Right atrium auricular region (tissue), 2 donors: ENCODE data around the gene IVNS1ABP. TPM values are rescaled to one million over a fixed set of nuclear protein-coding genes. Genes with fewer than 3 reads are reported as not detected.
"Not testable (repeated sequence)": the region's sequence is repeated elsewhere in the genome, so short reads cannot be mapped to it uniquely, and the experiment has no call there.

Experiments used
- DNase-seq: peaks from one replicate; pipeline ENCODE4 v3.0.0-alpha.2; 2019; ENCODE audit warnings: low spot score
- H3K27ac ChIP-seq, 2 donors: fragments of 200-600 bp; sonication (generic); 1 replicate in 1 of 2; 2 replicates in 1 of 2; pipeline ENCODE4 v1.5.1; 2016 to 2019
- H3K27me3 ChIP-seq, 2 donors: fragments of 200-600 bp; sonication (generic); one replicate each; pipeline versions ENCODE4 v1.5.1 to v1.6.0; 2017 to 2019
- H3K36me3 ChIP-seq: fragments of 200-600 bp; sonication (generic); one replicate; pipeline ENCODE4 v1.5.1; 2016
- H3K4me1 ChIP-seq, 2 donors: fragments of 200-600 bp; sonication (generic); one replicate each; pipeline versions ENCODE4 v1.5.1 to v1.6.0; 2017 to 2019
- H3K4me3 ChIP-seq, 2 donors: fragments of 200-600 bp; sonication (generic); 1 replicate in 1 of 2; 2 replicates in 1 of 2; pipeline ENCODE4 v1.5.1; 2017 to 2019; ENCODE audit warnings: mild to moderate bottlenecking in 1 of 2, moderate library complexity in 1 of 2
- H3K9me3 ChIP-seq, 2 donors: fragments of 200-600 bp; sonication (generic); one replicate each; pipeline ENCODE4 v1.5.1; 2019
- total RNA-seq, 2 donors: library from RNA; depleted of rRNA; stranded (reverse); fragments of >200 nt; gene quantifications; one replicate each; pipeline ENCODE4 v1.1.0, GENCODE V29; 2016
- TF ChIP-seq, protein P1 (sequence below), 2 donors: fragments of 200-600 bp; sonication (generic); IDR thresholded peaks; one replicate each; pipeline ENCODE4 v1.5.1; 2019; ENCODE audit warnings: antibody characterized with exemption in 2 of 2

Gene IVNS1ABP
- total RNA-seq, 2 donors from 2014 or later = 20.6 to 21.3 TPM

DNA sequence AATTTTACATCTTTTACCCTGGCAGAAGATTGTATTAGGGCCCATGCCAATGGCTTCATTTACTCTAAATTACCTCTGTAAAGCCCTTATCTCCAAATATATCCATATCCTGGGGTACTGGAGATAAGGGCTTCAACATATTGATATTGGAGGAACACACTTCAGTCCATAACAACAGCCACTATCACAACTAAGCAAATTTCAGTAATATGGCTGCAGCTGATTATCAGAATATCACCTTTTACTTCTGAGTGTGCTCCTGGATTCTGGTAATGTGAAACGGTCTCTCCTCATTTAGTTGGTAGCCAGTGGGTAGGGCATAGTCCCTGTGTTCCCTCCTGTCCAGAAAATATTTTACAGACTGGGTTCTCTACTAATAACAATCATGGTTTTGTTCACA lies 53.3 kb downstream of the IVNS1ABP start:
- TF ChIP-seq, protein P1, sequence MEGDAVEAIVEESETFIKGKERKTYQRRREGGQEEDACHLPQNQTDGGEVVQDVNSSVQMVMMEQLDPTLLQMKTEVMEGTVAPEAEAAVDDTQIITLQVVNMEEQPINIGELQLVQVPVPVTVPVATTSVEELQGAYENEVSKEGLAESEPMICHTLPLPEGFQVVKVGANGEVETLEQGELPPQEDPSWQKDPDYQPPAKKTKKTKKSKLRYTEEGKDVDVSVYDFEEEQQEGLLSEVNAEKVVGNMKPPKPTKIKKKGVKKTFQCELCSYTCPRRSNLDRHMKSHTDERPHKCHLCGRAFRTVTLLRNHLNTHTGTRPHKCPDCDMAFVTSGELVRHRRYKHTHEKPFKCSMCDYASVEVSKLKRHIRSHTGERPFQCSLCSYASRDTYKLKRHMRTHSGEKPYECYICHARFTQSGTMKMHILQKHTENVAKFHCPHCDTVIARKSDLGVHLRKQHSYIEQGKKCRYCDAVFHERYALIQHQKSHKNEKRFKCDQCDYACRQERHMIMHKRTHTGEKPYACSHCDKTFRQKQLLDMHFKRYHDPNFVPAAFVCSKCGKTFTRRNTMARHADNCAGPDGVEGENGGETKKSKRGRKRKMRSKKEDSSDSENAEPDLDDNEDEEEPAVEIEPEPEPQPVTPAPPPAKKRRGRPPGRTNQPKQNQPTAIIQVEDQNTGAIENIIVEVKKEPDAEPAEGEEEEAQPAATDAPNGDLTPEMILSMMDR (IDR thresholded peaks at IDR 0.05) = no peak
- H3K9me3 ChIP-seq = no peaks in the 10 kb centered on the region
- no peaks in the 10 kb centered on the region for H3K27me3 ChIP-seq
- H3K4me1 ChIP-seq = no peaks in the 10 kb centered on the region
- H3K4me3 ChIP-seq = no peak overlapping the region
- no peak for DNase-seq
- H3K36me3 ChIP-seq = no peaks in the 10 kb centered on the region
- no peak overlapping the region for H3K27ac ChIP-seq

DNA sequence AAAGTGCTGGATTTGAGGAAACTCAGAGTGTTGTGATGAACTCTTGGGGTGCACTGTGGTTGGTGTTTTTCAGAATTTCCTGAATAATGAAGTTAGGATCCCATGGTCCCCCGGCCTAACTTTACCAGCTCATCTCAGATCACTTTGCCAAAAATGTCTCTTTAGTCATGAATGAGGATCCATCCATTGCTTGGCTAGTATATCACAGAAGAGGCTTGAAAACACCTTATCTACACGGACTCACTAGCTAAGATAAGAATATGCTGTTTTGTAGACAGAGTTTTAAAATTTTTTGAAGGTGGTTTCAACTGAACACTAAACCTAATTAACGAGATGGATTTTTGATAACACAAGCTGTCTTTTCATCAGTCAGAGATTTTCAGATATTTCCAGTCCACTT lies 53.8 kb downstream of the IVNS1ABP start:
- TF ChIP-seq, protein P1 (IDR thresholded peaks at IDR 0.05) = no peak
- Histone ChIP-seq H3K4me3 (no peak overlapping the region), H3K36me3 (no peaks in the 10 kb centered on the region), H3K27ac (no peak overlapping the region), H3K9me3 (no peaks in the 10 kb centered on the region), H3K4me1 (no peaks in the 10 kb centered on the region), H3K27me3 (no peaks in the 10 kb centered on the region)
- DNase-seq = no peak

DNA sequence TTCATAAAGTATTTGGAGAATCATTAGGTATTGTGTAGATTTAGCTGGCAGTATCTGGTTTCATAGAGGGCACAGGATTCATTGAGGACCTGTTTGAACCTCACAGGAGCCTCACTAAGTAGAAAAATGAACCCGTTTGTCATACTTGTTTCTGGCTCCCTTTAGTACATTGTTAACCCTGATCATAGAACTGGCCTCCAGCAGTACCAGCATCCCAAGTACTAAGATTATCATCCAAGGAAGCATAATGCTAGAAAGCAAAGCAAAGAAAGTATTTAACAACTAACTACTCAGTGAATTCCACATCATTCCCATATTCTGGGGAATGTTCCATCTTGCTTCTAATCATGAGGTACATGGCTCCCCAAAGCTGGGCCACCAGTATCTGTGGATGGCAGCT lies 54.9 kb downstream of the IVNS1ABP start:
- H3K4me1 ChIP-seq = no peaks in the 10 kb centered on the region
- H3K4me3 ChIP-seq = no peak overlapping the region
- no peaks in the 10 kb centered on the region for H3K27me3 ChIP-seq
- no peaks in the 10 kb centered on the region for H3K9me3 ChIP-seq
- H3K36me3 ChIP-seq = no peaks in the 10 kb centered on the region
- no peak for DNase-seq
- no peak overlapping the region for H3K27ac ChIP-seq
- TF ChIP-seq, protein P1 (IDR thresholded peaks at IDR 0.05) = no peak

DNA sequence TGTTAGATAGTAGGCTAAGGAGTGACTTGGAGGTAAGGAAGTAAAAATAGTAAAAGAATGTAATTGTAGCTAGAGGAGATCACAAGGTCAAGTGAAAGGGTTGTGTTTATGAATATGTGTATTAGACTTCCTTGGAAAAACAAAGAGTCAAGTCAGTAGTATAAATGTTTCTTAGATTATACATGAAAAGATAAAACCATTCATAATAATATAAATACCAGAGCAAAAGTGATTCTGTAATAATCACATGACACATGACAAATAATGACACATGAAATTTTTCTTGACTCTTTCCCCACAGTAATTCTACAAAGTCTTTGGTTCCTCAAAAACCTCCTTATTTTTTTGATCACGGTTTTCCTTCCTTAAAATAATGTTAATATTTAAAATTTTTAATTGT lies 56.4 kb downstream of the IVNS1ABP start:
- H3K4me3 ChIP-seq = no peak overlapping the region
- TF ChIP-seq, protein P1 (IDR thresholded peaks at IDR 0.05) = no peak
- H3K27me3 ChIP-seq = no peaks in the 10 kb centered on the region
- no peaks in the 10 kb centered on the region for H3K36me3 ChIP-seq
- no peak overlapping the region for H3K27ac ChIP-seq
- no peaks in the 10 kb centered on the region for H3K4me1 ChIP-seq
- H3K9me3 ChIP-seq = no peaks in the 10 kb centered on the region
- no peak for DNase-seq

DNA sequence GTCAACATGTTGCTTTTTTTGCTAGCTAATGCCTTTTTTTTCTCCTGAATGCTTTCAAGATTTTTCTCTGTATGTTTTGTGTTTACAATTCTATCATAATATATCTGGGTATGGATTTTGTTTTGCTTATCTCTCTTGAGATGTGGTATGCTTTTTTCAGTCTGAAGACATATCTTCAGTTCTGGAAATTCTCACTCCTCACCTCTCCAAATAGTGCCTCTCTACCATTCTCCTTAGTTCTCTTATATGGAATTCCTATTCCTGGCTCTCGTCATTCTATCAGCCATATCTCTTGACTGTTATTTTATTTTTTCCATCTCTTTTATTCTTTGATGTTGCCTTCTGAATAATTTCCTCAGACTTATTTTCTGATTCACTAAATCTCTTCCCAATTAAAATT lies 58.4 kb downstream of the IVNS1ABP start:
- Histone ChIP-seq H3K27ac (no peak overlapping the region), H3K36me3 (no peaks in the 10 kb centered on the region), H3K9me3 (no peaks in the 10 kb centered on the region), H3K4me1 (no peaks in the 10 kb centered on the region), H3K27me3 (no peaks in the 10 kb centered on the region), H3K4me3 (no peak overlapping the region)
- no peak for DNase-seq
- TF ChIP-seq, protein P1 (IDR thresholded peaks at IDR 0.05) = no peak

DNA sequence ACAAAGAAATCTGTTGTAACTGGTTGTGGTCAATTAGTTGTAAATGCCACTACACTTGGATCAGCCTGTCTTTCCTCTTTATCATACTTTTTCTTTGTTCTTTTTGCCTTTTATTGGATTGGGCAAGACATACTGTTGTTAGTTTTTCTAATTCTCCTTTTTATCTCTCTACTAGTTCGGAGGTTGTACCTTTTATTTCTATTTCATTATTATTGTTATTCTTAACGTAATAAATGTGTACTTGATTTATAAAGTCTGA lies 59.2 kb downstream of the IVNS1ABP start:
- Histone ChIP-seq H3K4me3 (no peak overlapping the region), H3K27ac (no peak overlapping the region), H3K9me3 (no peaks in the 10 kb centered on the region), H3K27me3 (no peaks in the 10 kb centered on the region), H3K36me3 (no peaks in the 10 kb centered on the region), H3K4me1 (no peaks in the 10 kb centered on the region)
- TF ChIP-seq, protein P1 (IDR thresholded peaks at IDR 0.05) = no peak
- no peak for DNase-seq

GRCh38 chr1:185257116-185257949 lies 59.7 kb downstream of the IVNS1ABP start:
- H3K36me3 ChIP-seq, H3K27ac ChIP-seq, H3K9me3 ChIP-seq, H3K4me1 ChIP-seq, H3K27me3 ChIP-seq, H3K4me3 ChIP-seq, DNase-seq: not testable (repeated sequence)

DNA sequence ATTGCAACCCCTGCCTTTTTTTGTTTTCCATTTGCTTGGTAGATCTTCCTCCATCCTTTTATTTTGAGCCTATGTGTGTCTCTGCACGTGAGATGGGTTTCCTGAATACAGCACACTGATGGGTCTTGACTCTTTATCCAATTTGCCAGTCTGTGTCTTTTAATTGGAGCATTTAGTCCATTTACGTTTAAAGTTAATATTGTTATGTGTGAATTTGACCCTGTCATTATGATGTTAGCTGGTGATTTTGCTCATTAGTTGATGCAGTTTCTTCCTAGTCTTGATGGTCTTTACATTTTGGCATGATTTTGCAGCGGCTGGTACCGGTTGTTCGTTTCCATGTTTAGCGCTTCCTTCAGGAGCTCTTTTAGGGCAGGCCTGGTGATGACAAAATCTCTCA lies 61.4 kb downstream of the IVNS1ABP start:
- H3K36me3 ChIP-seq, DNase-seq, H3K9me3 ChIP-seq, H3K27me3 ChIP-seq, H3K4me3 ChIP-seq, H3K4me1 ChIP-seq, H3K27ac ChIP-seq: not testable (repeated sequence)

DNA sequence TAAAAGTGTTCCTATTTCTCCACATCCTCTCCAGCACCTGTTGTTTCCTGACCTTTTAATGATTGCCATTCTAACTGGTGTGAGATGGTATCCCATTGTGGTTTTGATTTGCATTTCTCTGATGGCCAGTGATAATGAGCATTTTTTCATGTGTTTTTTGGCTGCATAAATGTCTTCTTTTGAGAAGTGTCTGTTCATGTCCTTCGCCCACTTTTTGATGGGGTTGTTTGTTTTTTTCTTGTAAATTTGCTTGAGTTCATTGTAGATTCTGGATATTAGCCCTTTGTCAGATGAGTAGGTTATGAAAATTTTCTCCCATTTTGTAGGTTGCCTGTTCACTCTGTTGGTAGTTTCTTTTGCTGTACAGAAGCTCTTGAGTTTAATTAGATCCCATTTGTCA lies 64.6 kb downstream of the IVNS1ABP start:
- not testable (repeated sequence) for H3K9me3 ChIP-seq, H3K27ac ChIP-seq, H3K27me3 ChIP-seq, H3K4me3 ChIP-seq, DNase-seq, H3K36me3 ChIP-seq, H3K4me1 ChIP-seq
